IPS-18c (cell line): ENCODE results near the gene PCNX1.
"Not testable (repeated sequence)": the region's sequence is repeated elsewhere in the genome, so short reads cannot be mapped to it uniquely, and the experiment has no call there.

Experiments used
- H3K4me3 ChIP-seq: 2 replicates; pipeline ENCODE4 v1.7.0; 2013; ENCODE audit warnings: low read depth, mild to moderate bottlenecking, low read length, moderate library complexity; ENCODE audit not compliant: insufficient read depth
- H3K9me3 ChIP-seq: one replicate; pipeline ENCODE4 v1.6.1; 2013; ENCODE audit warnings: mild to moderate bottlenecking, low read length, moderate library complexity; ENCODE audit not compliant: control insufficient read depth, insufficient read depth

PCNX1 gene

GRCh38 chr14:70934502-70935134, 27.4 kb downstream of the PCNX1 start:
- Histone ChIP-seq H3K9me3 (no peaks in the 10 kb centered on the region), H3K4me3 (no peak overlapping the region)

- no peak overlapping the region for H3K4me3 ChIP-seq
- H3K9me3 ChIP-seq, result no peaks in the 10 kb centered on the region
Observed at GRCh38 chr14:70935135-70935534, 27.9 kb downstream of the PCNX1 start.

GRCh38 chr14:70939693-70940092, 32.4 kb downstream of the PCNX1 start:
- peaks cover 17% of the 10 kb centered on the region for H3K9me3 ChIP-seq
- not testable (repeated sequence) for H3K4me3 ChIP-seq

- not testable (repeated sequence) for H3K4me3 ChIP-seq
- H3K9me3 ChIP-seq, result peaks cover 17% of the 10 kb centered on the region
Observed at GRCh38 chr14:70941637-70942341, 34.5 kb downstream of the PCNX1 start.

GRCh38 chr14:70942342-70942706, 35.1 kb downstream of the PCNX1 start:
- H3K4me3 ChIP-seq, result no peak overlapping the region
- peaks cover 17% of the 10 kb centered on the region for H3K9me3 ChIP-seq

- H3K4me3 ChIP-seq, result not testable (repeated sequence)
- H3K9me3 ChIP-seq, result peaks cover 17% of the 10 kb centered on the region
Observed at GRCh38 chr14:70942721-70943120, 35.5 kb downstream of the PCNX1 start.

GRCh38 chr14:70943838-70944237, 36.6 kb downstream of the PCNX1 start:
- Histone ChIP-seq H3K9me3 (peaks cover 20% of the 10 kb centered on the region), H3K4me3 (peak overlapping the region; percentile 15; the same call in 1 of the 2 replicates)

GRCh38 chr14:70947739-70948138, 40.5 kb downstream of the PCNX1 start:
- H3K4me3 ChIP-seq, result no peak overlapping the region
- H3K9me3 ChIP-seq, result peaks cover 14% of the 10 kb centered on the region

GRCh38 chr14:70952485-70952884, 45.2 kb downstream of the PCNX1 start:
- Histone ChIP-seq H3K4me3 (no peak overlapping the region), H3K9me3 (peaks cover 3% of the 10 kb centered on the region)

GRCh38 chr14:70954068-70954467, 46.8 kb downstream of the PCNX1 start:
- H3K9me3 ChIP-seq, result no peaks in the 10 kb centered on the region
- no peak overlapping the region for H3K4me3 ChIP-seq

GRCh38 chr14:70955543-70956480, 48.6 kb downstream of the PCNX1 start:
- Histone ChIP-seq H3K4me3 (no peak overlapping the region), H3K9me3 (no peaks in the 10 kb centered on the region)

- H3K9me3 ChIP-seq, result no peaks in the 10 kb centered on the region
- H3K4me3 ChIP-seq, result no peak overlapping the region
Observed at GRCh38 chr14:70956511-70956910, 49.3 kb downstream of the PCNX1 start.

GRCh38 chr14:70957710-70958109, 50.5 kb downstream of the PCNX1 start:
- Histone ChIP-seq H3K9me3 (no peaks in the 10 kb centered on the region), H3K4me3 (no peak overlapping the region)

- H3K9me3 ChIP-seq, result no peaks in the 10 kb centered on the region
- no peak overlapping the region for H3K4me3 ChIP-seq
Observed at GRCh38 chr14:70962935-70963334, 55.7 kb downstream of the PCNX1 start.

- Histone ChIP-seq H3K4me3 (no peak overlapping the region), H3K9me3 (no peaks in the 10 kb centered on the region)
Observed at GRCh38 chr14:70964492-70964891, 57.2 kb downstream of the PCNX1 start.

GRCh38 chr14:70971560-70971959, 64.3 kb downstream of the PCNX1 start:
- Histone ChIP-seq H3K4me3 (no peak overlapping the region), H3K9me3 (no peaks in the 10 kb centered on the region)

- no peaks in the 10 kb centered on the region for H3K9me3 ChIP-seq
- no peak overlapping the region for H3K4me3 ChIP-seq
Observed at GRCh38 chr14:70972107-70972976, 65.1 kb downstream of the PCNX1 start.
